GM18867 (cell line): ENCODE results near the gene NFASC.

ENCODE experiments used
- ATAC-seq: cut with Tn5 transposase; IDR thresholded peaks from one replicate; pipeline ENCODE4 v1.9.1; 2021; ENCODE audit warnings: mild to moderate bottlenecking, moderate library complexity; ENCODE audit not compliant: unreplicated experiment

The NFASC gene

GRCh38 chr1:204979306-204979705, 108.6 kb downstream of the NFASC start:
- ATAC-seq: no peak

GRCh38 chr1:204979891-204980649, 109.4 kb downstream of the NFASC start:
- no peak for ATAC-seq

DNA sequence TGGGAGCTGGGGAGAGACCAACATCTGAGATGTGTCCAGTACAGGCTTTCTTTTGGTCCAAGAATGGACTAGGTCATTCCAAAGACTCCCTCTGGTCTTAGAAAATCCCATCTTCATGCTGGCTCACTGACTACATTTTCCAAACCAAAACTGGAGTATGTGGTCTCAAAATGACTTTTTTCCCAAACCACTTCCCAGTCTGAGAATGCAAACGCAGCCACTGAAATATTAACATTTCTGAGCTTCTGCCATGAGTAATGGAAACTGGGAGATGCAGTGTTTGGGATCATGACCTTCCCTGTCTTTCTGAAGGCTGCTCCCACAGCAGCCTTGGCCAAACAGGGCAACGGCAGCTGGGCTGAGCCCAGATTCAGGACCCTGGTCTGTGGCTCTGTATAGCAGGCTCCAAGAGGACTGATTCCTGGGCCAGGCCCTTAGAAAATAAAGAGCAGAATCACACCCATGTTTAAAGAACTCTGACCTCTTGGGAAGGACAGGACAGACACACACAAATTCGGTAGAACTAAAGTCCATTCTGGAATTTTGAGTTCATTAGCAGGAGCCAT, 110.3 kb downstream of the NFASC start:
- ATAC-seq: no peak

GRCh38 chr1:204983136-204983535, 112.5 kb downstream of the NFASC start:
- no peak for ATAC-seq

GRCh38 chr1:204983881-204984280, 113.2 kb downstream of the NFASC start:
- no peak for ATAC-seq

DNA sequence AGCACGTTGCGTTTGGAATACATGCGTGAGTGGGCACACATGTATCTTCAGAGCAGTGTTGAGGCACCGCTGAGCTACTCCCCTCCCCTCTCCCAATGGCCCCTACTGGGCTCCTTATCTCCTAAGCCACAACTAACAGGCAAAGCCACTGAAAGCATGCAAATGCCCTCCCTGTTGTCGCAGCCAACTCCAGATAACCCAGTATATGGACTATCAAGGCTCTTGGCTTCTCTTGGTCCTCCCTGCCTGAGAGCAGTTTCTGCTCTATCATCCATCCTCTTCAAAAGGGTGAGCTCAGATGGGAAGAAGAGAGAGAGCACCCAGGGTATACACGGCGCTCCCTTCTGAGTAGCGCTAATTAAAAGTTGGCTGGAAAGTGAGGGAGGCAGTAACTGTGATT, 113.8 kb downstream of the NFASC start:
- ATAC-seq: no peak

GRCh38 chr1:204986181-204986580, 115.5 kb downstream of the NFASC start:
- no peak for ATAC-seq

GRCh38 chr1:204987689-204988088, 117.0 kb downstream of the NFASC start:
- no peak for ATAC-seq

GRCh38 chr1:204988196-204988595, 117.5 kb downstream of the NFASC start:
- ATAC-seq: no peak

GRCh38 chr1:204989266-204990058, 118.8 kb downstream of the NFASC start:
- peak; percentile 56 for ATAC-seq

- ATAC-seq: no peak
Measured at GRCh38 chr1:204990059-204990664, 119.5 kb downstream of the NFASC start.

- ATAC-seq: no peak
Measured at GRCh38 chr1:204990721-204991341, 120.2 kb downstream of the NFASC start.

- peak; percentile 42 for ATAC-seq
Measured at GRCh38 chr1:204991342-204991844, 120.7 kb downstream of the NFASC start.

- no peak for ATAC-seq
Measured at GRCh38 chr1:204992201-204992997, 121.7 kb downstream of the NFASC start.

- ATAC-seq: no peak
Measured at GRCh38 chr1:204992998-204993314, 122.3 kb downstream of the NFASC start.

DNA sequence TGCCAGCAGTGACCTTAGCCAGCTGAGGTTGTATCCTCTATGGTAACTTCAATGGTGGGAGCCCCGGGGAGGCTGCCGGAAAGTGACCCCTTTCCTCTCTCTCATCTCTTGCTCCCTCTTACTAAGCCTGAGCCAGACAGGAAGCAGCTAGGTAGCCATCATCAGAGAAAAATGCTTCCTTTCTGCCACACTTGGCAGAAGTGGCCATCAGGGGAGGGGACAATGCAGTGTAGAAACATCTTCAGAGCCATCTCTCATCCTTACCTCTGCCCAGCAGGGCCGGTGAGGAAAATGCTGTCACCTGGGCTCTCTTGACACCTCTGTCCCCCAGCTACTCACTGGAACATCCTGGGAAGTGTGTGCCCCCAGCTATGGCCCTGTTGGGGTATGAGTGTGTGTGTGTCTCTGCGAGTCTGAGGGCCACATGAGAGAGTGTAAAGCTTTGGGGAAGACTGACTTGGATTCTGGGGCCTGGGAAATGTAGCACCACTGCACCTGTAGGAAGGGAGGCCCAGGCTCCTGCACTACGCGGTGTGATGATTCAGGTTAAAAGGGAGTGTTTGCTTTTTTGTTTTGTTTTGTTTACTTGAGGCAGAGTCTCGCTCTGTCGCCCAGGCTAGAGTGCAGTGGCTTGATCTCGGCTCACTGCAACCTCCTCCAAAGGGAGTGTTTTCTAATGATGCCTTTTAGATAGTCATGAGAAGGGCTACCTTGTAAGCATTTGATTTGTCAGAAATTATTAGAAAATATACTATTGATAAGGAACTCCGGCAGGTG, 123.6 kb downstream of the NFASC start:
- ATAC-seq: no peak

- no peak for ATAC-seq
Measured at GRCh38 chr1:204996981-204997380, 126.3 kb downstream of the NFASC start.

- no peak for ATAC-seq
Measured at GRCh38 chr1:204997591-204998355, 127.1 kb downstream of the NFASC start.

GRCh38 chr1:205001162-205001561, 130.5 kb downstream of the NFASC start:
- ATAC-seq: no peak
